NCI-H146 (cell line): ENCODE results near the gene TUBB.
A peak's percentile ranks its signal among the peaks of the same experiment; 100 is the strongest.
"Not testable (repeated sequence)": the region's sequence is repeated elsewhere in the genome, so short reads cannot be mapped to it uniquely, and the experiment has no call there.

Experiments
- DNase-seq: peaks from one replicate; lab custom pipeline; 2025; lab: John Stamatoyannopoulos, UW

Gene TUBB

GRCh38 chr6:30761791-30762429 lies 41.8 kb downstream of the TUBB start:
- DNase-seq = no peak

GRCh38 chr6:30763155-30763617 lies 43.0 kb downstream of the TUBB start:
- DNase-seq = no peak

GRCh38 chr6:30763618-30764489 lies 43.7 kb downstream of the TUBB start:
- peak; percentile 89 for DNase-seq

- not testable (repeated sequence) for DNase-seq
Observed at GRCh38 chr6:30764490-30765043, 44.4 kb downstream of the TUBB start.

GRCh38 chr6:30765495-30765894 lies 45.3 kb downstream of the TUBB start:
- DNase-seq = not testable (repeated sequence)

GRCh38 chr6:30766461-30767157 lies 46.5 kb downstream of the TUBB start:
- no peak for DNase-seq

GRCh38 chr6:30767158-30767943 lies 47.2 kb downstream of the TUBB start:
- no peak for DNase-seq

- DNase-seq = no peak
Observed at GRCh38 chr6:30767944-30768301, 47.8 kb downstream of the TUBB start.

GRCh38 chr6:30768634-30769087 lies 48.5 kb downstream of the TUBB start:
- DNase-seq = no peak

GRCh38 chr6:30769088-30769852 lies 49.1 kb downstream of the TUBB start:
- DNase-seq = no peak

GRCh38 chr6:30769853-30770524 lies 49.8 kb downstream of the TUBB start:
- DNase-seq = no peak

- no peak for DNase-seq
Observed at GRCh38 chr6:30770592-30770991, 50.4 kb downstream of the TUBB start.

GRCh38 chr6:30774701-30775100 lies 54.5 kb downstream of the TUBB start:
- no peak for DNase-seq
